Dermis blood vessel endothelial cell (primary cell): ENCODE results near the gene ZC3H11A. TPM values are rescaled to one million over a fixed set of nuclear protein-coding genes. Genes with fewer than 3 reads are reported as not detected.
"Not testable (repeated sequence)": the region's sequence is repeated elsewhere in the genome, so short reads cannot be mapped to it uniquely, and the experiment has no call there.

ENCODE experiments used
- DNase-seq: peaks from one replicate; pipeline ENCODE4 v3.0.0; 2010
- total RNA-seq: library from RNA; depleted of rRNA; stranded (reverse); fragments of >200 nt; gene quantifications from 2 replicates; pipeline ENCODE4 v1.2.3, GENCODE V29; 2014

The ZC3H11A gene
- total RNA-seq, 1 donor from 2014 or later: 122 TPM

- no peak for DNase-seq
These were observed 5.5 kb upstream of the ZC3H11A start for GRCh38 chr1:203789966-203790365.

GRCh38 chr1:203791498-203791897 lies 3.9 kb upstream of the ZC3H11A start:
- DNase-seq: no peak

GRCh38 chr1:203792486-203792885 lies 2.9 kb upstream of the ZC3H11A start:
- no peak for DNase-seq

GRCh38 chr1:203793561-203793960 lies 1.9 kb upstream of the ZC3H11A start:
- not testable (repeated sequence) for DNase-seq

- no peak for DNase-seq
These were observed 521 bp upstream of the ZC3H11A start for GRCh38 chr1:203794764-203795440.

GRCh38 chr1:203796236-203796605 lies 798 bp downstream of the ZC3H11A start:
- peak; percentile 54 for DNase-seq

- DNase-seq: no peak
These were observed 1.8 kb downstream of the ZC3H11A start for GRCh38 chr1:203797216-203797615.

- peak; percentile 16 for DNase-seq
These were observed 2.7 kb downstream of the ZC3H11A start for GRCh38 chr1:203797948-203798655.

- DNase-seq: no peak
These were observed 3.7 kb downstream of the ZC3H11A start for GRCh38 chr1:203799157-203799556.

GRCh38 chr1:203799971-203800370 lies 4.5 kb downstream of the ZC3H11A start:
- DNase-seq: no peak

- no peak for DNase-seq
These were observed 10.3 kb downstream of the ZC3H11A start for GRCh38 chr1:203805689-203806088.

GRCh38 chr1:203807196-203807595 lies 11.8 kb downstream of the ZC3H11A start:
- DNase-seq: no peak

- DNase-seq: no peak
These were observed 18.3 kb downstream of the ZC3H11A start for GRCh38 chr1:203813581-203814341.

- DNase-seq: no peak
These were observed 23.0 kb downstream of the ZC3H11A start for GRCh38 chr1:203818399-203818798.

- no peak for DNase-seq
These were observed 27.9 kb downstream of the ZC3H11A start for GRCh38 chr1:203823306-203823705.

GRCh38 chr1:203826175-203826574 lies 30.8 kb downstream of the ZC3H11A start:
- no peak for DNase-seq

GRCh38 chr1:203828002-203828401 lies 32.6 kb downstream of the ZC3H11A start:
- DNase-seq: peak; percentile 20

GRCh38 chr1:203828503-203828902 lies 33.1 kb downstream of the ZC3H11A start:
- DNase-seq: no peak

- DNase-seq: peak; percentile 47
These were observed 33.8 kb downstream of the ZC3H11A start for GRCh38 chr1:203829247-203829646.

GRCh38 chr1:203835476-203835875 lies 40.1 kb downstream of the ZC3H11A start:
- DNase-seq: no peak

GRCh38 chr1:203839081-203839480 lies 43.7 kb downstream of the ZC3H11A start:
- peak; percentile 63 for DNase-seq

- no peak for DNase-seq
These were observed 44.9 kb downstream of the ZC3H11A start for GRCh38 chr1:203840208-203840808.

- no peak for DNase-seq
These were observed 47.1 kb downstream of the ZC3H11A start for GRCh38 chr1:203842559-203842876.
